Renal cortex interstitium (tissue), 11 donors: Measurements from ENCODE around the gene PPP1R18. TPM values are rescaled to one million over a fixed set of nuclear protein-coding genes. Genes with fewer than 3 reads are reported as not detected.
A peak's percentile ranks its signal among the peaks of the same experiment; 100 is the strongest.

ENCODE experiments used
- DNase-seq, 11 donors: peaks; one replicate each; pipeline ENCODE4 v3.0.0-alpha.2; 2013; ENCODE audit warnings: low read depth in 9 of 11, low spot score in 4 of 11; ENCODE audit errors: extremely low read depth in 1 of 11
- polyA plus RNA-seq, 3 donors: library from polyadenylated mRNA; unstranded; fragments of 120-200 nt; gene quantifications; one replicate each; pipeline ENCODE4 v1.2.1, GENCODE V29; 2013; ENCODE audit not compliant: insufficient read length in 3 of 3

Gene PPP1R18
- polyA plus RNA-seq, 3 donors, result 29.8 to 43.1 (median 34.2) TPM

DNA sequence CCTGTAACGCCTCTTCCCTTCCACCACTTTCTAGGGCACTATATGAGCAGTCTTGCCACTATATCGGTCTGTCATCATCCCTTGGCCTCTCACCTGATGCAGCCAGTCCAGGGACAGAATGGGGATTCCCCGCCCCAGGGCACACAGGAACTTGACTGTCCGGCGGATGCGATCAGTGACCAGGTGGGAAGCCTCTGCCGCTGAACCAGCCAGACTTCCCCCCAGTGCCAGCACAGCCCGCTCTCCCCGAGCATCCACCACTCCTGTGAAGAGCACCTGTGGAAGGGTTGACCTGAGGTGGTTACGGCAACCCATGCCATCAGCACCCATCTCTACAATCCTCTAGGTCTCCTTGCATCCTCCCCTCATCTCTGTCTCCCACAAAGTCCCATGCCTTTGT lies 16.6 kb upstream of the PPP1R18 start:
- no peak for DNase-seq

DNA sequence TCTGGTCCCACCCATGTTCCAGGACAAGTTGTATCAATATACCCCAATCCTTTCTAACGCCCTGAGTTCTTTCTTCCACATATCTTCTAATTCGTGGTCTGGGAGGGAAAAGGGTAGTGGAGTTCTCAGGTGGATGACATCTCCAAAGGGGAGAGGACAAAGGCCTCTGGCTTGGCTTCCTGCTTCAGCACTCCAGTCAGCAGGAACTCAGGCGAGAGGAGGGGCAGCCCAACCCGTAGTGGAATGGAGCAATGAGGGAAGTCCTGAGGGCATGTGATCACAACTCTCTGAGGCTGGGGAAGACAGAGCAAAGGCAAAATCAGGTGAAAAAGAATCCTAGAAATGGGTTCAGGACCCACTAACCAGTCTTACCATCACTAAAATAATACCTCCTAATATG lies 13.9 kb upstream of the PPP1R18 start:
- DNase-seq, result no peak

- no peak for DNase-seq
These were observed 10.0 kb upstream of the PPP1R18 start for GRCh38 chr6:30696432-30696831.

- DNase-seq, result no peak
These were observed 4.9 kb upstream of the PPP1R18 start for GRCh38 chr6:30691208-30691847.

DNA sequence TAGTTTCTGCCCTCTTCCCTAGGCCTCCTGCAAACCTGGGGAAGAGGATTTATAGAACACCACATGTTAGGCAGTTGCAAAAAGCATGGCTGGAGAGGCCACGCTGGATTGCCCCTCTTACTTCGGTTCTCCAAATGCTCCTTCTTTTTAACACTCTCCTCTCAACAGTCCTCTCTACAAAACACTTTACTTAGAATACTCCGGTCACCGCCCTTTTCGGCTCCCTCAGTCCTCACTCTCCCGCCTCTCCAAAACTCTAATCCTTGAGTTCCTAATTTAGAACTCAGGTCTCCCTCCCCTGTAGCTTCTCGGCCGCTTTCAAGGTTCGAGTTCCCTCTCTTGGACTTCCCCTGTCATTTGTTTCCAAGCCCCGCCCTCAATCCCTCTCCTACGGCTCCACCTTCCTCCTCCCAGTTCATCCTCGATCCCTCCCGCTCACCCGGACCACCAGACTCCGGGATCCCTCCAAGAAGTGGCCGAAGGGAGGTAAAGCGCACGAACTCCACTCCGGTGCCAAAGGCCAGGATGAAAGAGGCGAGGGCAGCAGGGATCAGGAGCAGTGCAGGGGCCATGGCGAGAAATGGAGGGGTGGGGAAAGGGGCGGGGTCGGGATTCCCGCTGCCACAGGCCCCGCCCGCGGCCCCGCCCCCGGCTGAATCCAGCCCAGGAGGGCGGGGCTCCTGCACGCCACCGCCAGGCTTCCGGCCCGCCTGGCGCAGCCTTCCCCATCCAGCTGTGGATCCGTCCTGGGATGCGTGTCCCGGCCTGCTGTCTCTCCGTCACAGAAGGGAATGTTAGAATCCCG lies 4.2 kb upstream of the PPP1R18 start, which contains the start of gene NRM:
Gene NRM, minus strand, starts transcription at position 582 of the 805 bp plus-strand sequence. Its CDS starts 10 bp downstream, at position 572.
- DNase-seq, result peak in 10 of 11 donors; percentile 79 to 90 (median 84)

DNA sequence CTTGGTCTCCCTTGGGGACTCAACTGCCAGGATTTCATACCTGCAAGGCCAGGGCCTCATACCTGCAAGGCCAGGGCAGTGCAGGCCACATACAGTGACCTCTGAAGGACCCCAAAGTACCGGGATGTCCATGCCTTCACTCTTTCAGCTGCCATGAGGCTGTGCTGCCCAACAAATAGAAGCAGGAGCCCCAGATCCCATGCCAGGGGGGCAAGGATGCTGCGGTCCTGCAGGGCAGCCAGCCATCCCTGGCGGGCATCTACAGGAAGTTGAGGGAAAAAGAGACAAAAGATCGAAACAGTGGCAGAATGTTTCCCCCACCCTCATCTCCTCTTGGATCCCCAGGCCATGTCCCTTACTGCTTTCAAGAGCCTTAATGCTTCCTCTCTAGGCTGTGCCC lies 3.5 kb upstream of the PPP1R18 start:
- no peak for DNase-seq

DNA sequence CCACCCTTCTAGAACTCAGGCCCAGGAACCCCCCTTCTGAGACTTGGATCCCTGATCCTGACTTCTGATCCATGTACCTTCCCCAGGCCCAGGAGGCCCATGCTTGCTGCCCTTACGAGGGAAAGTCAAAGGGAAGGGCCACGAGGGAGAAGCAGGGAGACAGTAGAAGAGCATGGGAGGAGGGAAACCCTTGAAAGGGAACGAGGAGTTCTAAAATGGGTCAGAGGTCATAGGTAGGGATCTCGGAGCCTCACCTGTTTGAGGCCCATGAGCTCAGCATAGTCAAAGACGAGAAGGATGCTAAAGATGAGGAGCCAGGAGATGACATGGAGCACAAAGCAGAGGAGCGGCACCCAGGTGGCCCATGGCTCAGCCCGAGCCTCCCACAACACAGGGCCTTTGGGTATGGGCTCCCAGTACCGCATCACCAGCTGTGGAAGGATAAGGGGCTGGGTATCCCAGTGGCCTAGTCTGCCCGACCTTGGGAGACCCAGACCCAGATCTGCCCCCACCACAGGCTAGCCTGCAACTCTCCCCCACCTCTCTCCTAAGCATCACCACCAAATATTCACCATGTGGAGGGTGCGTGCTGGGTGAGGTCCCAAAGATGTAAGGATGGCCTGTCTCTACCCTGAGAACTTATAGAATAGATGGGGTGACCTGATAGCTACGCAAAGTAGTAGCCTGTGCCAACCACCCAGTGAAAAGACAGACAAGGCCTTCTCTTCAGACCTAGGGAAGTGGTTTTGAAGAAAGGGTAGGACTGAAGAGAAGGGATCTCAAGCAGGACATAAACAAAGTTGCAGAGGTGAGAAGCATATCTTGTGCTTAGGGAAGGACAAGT lies 2.8 kb upstream of the PPP1R18 start:
- no peak for DNase-seq

DNA sequence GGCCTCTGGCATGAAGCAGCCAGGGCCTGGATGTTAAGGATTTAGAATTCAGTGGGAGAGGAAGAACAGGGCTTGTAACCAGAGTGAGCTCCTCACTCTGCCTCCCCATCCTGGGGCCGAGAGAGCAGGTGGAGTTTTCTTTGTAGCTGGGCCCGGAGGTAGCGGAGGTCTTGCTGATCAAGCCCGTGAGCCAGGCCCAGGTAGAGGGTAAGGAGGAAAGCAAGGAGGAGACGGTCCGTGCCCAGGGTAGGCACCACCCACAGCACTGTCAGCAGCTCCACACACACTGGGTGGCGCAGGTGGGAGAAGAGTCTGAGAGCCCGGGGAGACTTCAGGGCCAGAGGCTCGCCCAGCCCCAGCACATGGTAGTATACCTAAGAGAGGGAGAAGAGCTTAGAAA lies 2.1 kb upstream of the PPP1R18 start:
- no peak for DNase-seq

GRCh38 chr6:30687659-30688431 lies 1.4 kb upstream of the PPP1R18 start:
- DNase-seq, result no peak

DNA sequence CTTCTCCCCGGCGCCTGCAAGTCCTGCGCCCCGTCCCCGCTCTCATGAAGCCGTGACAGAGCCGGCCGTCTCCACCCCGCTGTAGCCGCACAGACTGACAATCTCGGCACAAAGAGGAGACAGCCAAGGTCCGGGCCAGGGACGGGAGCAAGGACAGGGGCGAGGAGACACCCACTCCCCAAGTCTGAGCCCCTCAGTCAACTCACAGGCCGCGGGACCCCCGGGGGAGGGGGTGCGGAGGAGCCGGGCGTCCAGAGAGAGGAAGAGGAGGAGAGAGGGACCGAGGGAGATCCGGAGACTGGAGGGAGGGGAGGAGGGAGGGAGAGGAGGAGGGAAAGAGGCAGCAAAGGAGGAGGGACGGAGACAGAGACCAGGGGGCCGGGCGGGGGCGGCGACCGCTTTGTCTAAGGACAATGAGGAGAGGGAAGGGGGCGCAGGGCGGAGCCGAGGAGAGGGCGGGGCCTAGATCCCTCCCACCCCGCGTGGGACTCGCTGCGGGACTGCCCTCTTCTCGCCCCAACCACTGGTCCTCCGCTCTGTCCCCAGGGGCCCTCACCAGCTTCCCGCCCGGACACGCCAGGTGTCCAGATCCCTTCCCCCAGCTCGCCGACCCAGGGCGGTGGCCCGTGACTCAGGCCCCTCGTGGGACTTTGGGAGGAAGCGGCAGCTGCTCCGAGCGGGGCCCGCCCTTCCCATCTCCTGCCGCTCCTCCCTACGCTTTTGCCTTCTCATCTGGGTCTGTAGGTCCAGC lies 638 bp upstream of the PPP1R18 start:
- peak in 9 of 11 donors; percentile 76 to 88 (median 84) for DNase-seq

- DNase-seq, result no peak
These were observed 1.1 kb downstream of the PPP1R18 start for GRCh38 chr6:30685157-30686008.

DNA sequence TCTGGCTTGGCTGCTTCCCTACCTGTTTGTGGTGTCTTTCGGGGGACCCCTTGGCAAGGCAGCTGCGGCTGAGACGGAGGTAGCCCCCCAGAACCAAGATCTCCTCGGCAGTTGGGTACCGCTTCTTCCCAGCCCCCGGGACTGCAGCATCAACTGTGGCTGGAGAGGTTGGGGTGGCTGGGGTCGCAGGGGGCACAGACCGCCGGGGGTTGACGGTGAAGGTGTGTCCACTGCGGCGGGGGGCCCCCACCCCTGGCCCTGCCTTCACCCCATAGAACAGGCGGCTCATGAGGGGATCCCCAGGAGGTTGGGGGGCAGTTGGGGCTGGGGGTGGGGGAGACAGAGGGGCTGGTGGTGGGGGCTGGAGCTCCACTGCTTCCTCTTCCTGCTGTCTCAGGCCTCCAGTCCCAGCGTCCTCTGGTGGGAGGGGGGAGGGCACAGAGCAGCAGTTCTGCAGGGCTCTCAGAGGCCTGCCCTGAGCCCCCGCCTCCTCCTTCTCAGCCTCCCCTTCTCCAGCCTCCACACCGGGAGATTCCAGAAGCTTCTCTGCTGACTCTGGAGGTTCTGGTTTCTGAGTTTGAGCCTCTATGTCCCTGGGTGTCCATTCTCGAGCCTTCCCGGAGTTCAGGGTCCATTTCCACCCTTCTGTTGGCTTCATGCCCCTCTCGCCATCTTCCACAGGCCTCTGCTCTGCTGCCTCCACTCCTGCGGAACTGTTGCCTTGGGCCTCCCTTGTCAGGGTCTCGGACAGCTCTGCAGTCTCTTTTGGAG lies 1.9 kb downstream of the PPP1R18 start:
- DNase-seq, result no peak

DNA sequence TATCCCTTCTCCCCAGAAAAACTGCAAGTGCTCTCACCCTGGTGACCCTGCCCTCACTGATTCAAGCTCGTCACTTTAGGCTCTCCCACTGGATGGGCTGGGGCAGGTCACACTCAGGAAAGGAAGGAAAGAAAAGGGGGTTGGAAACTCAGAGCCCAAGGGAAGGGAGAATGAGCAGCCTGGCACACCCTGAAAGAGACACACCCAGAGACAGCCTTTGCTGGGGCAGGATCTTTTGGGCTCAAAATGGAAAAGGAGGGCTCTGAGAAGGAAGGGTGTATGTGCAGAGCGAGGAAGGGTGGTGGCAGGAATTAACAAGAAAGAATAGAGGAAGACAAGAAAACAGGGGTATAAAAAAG lies 2.5 kb downstream of the PPP1R18 start:
- no peak for DNase-seq

DNA sequence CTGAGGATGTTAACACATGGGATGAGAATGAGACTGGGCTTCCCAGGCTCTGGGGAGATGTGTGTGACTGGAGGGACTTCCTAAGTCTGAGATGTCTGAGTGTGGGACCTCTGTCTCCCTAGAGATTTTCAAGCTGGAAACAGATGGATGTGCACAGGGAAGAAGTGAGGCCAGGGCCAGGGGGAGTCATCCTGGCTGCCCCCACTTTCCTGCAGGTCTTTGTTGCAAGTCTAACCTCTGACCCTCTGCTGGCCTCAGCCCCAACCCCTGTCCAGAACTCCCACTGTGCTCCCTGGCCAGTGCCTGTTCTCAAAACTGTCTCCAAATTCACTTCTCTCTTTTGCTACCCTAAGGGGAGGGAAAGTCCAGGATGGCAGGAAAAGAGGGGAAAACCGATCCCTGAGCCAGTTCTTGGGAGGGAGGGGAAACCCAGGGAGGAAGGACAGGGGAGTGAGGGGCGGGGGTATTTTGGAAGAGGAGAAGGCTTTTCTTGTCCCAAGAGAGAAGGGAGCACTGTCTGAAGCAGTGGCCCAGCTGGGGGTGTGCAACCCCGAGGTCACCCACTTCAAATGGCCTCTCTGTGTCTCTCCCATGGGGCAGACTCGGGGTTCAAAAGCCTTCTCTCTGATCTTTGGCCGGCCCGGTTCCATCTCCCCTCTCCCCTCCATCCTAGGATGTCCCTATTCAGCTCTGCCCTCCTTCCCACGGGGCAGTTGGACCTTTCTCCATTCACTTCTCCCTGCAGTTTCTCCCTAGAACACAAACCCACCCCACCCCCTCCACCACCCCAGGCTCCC lies 3.1 kb downstream of the PPP1R18 start:
- no peak for DNase-seq

GRCh38 chr6:30682143-30683117 lies 4.0 kb downstream of the PPP1R18 start:
- DNase-seq, result no peak
